Lower leg skin (tissue), 4 donors: Measurements from ENCODE around the gene MDH1. TPM values are rescaled to one million over a fixed set of nuclear protein-coding genes. Genes with fewer than 3 reads are reported as not detected.
"Not testable (repeated sequence)": the region's sequence is repeated elsewhere in the genome, so short reads cannot be mapped to it uniquely, and the experiment has no call there.

ENCODE experiments used
- DNase-seq, 2 donors: peaks; one replicate each; pipeline ENCODE4 v3.0.0-alpha.2; 2019; ENCODE audit warnings: low spot score in 2 of 2
- H3K4me3 ChIP-seq: fragments of 200-600 bp; sonication (generic); 2 replicates; pipeline ENCODE4 v1.5.1; 2017; ENCODE audit warnings: mild to moderate bottlenecking, low read depth; ENCODE audit not compliant: poor library complexity, severe bottlenecking
- CTCF ChIP-seq, 3 donors: fragments of 450-650 bp; IDR thresholded peaks; one replicate each; pipeline ENCODE4 v1.5.1; 2016; ENCODE audit warnings: antibody characterized with exemption in 3 of 3, mild to moderate bottlenecking in 3 of 3, moderate library complexity in 2 of 3
- POLR2A ChIP-seq, 2 donors: fragments of 450-650 bp; IDR thresholded peaks; one replicate each; pipeline ENCODE4 v1.6.1; 2016 to 2017; ENCODE audit warnings: antibody characterized with exemption in 2 of 2, mild to moderate bottlenecking in 1 of 2, moderate library complexity in 1 of 2
- WGBS, 2 donors: methylation state at CpG; one replicate each; pipeline ENCODE4 v1.1.5; 2018; 5-methylcytosine and 5-hydroxymethylcytosine counted together
- intact Hi-C: fragments of 100-400 bp; cut with DNase I; formaldehyde crosslinking; loops from one replicate; pipeline ENCODE4 v1.15.0; 2023; ENCODE audit warnings: low total_unique reads
- total RNA-seq, 4 donors: library from RNA; depleted of rRNA; stranded (reverse); fragments of >200 nt; gene quantifications; one replicate each; pipeline ENCODE4 v1.1.0, GENCODE V29; 2016

The MDH1 gene
- total RNA-seq, 4 donors from 2014 or later: 80.9 to 150 (median 115) TPM

- no peak for DNase-seq
- TF ChIP-seq CTCF (IDR thresholded peaks at IDR 0.05) (no peak), POLR2A (IDR thresholded peaks at IDR 0.05) (no peak)
- no peak overlapping the region for H3K4me3 ChIP-seq
- intact Hi-C loops: no loop called here
- 82 to 86% methylated on average over 4 of the region's 4 CpGs for WGBS, 2 donors
Measured at GRCh38 chr2:63604666-63605065, 15.9 kb downstream of the MDH1 start.

- intact Hi-C loops, DNase-seq, H3K4me3 ChIP-seq: not testable (repeated sequence)
- WGBS, 2 donors: 65 to 73% methylated on average over 8 of the region's 8 CpGs
Measured at GRCh38 chr2:63608865-63609264, 20.1 kb downstream of the MDH1 start.

- H3K4me3 ChIP-seq: no peak overlapping the region
- DNase-seq: no peak
- intact Hi-C loops: no loop called here
- TF ChIP-seq POLR2A (IDR thresholded peaks at IDR 0.05) (no peak), CTCF (IDR thresholded peaks at IDR 0.05) (no peak)
- WGBS, 2 donors: 97% methylated on average over 4 of the region's 4 CpGs
Measured at GRCh38 chr2:63610525-63610924, 21.8 kb downstream of the MDH1 start.

GRCh38 chr2:63613391-63613901, 24.7 kb downstream of the MDH1 start:
- no peak for DNase-seq
- TF ChIP-seq CTCF (IDR thresholded peaks at IDR 0.05) (no peak), POLR2A (IDR thresholded peaks at IDR 0.05) (no peak)
- intact Hi-C loops: no loop called here
- WGBS, 2 donors: 82 to 86% methylated on average over 2 of the region's 2 CpGs
- H3K4me3 ChIP-seq: no peak overlapping the region

- WGBS, 2 donors: 54 to 62% methylated on average over 2 of the region's 2 CpGs
- TF ChIP-seq CTCF (IDR thresholded peaks at IDR 0.05) (no peak), POLR2A (IDR thresholded peaks at IDR 0.05) (no peak)
- H3K4me3 ChIP-seq: no peak overlapping the region
- intact Hi-C loops: no loop called here
- no peak for DNase-seq
Measured at GRCh38 chr2:63614448-63614968, 25.7 kb downstream of the MDH1 start.

- no peak for DNase-seq
- TF ChIP-seq POLR2A (IDR thresholded peaks at IDR 0.05) (no peak), CTCF (IDR thresholded peaks at IDR 0.05) (no peak)
- WGBS, 2 donors: 42 to 48% methylated on average over 9 of the region's 9 CpGs
- intact Hi-C loops: no loop called here
- H3K4me3 ChIP-seq: no peak overlapping the region
Measured at GRCh38 chr2:63614983-63615945, 26.5 kb downstream of the MDH1 start.
